ACC112 (cell line): ENCODE results near the gene B3GALT6.
A peak's percentile ranks its signal among the peaks of the same experiment; 100 is the strongest.

Experiments used
- H2AFZ ChIP-seq: fragments of 200-600 bp; sonication (generic); one replicate; pipeline ENCODE4 v1.6.0; 2017; ENCODE audit warnings: antibody characterized with exemption, low read length; ENCODE audit not compliant: unreplicated experiment
- H3K27ac ChIP-seq: fragments of 200-600 bp; sonication (generic); 2 replicates; pipeline ENCODE4 v1.5.1; 2014; ENCODE audit warnings: low read depth, mild to moderate bottlenecking, antibody characterized with exemption, low read length, moderate library complexity
- H3K27me3 ChIP-seq: fragments of 200-600 bp; sonication (generic); 2 replicates; pipeline ENCODE4 v1.6.1; 2014; ENCODE audit warnings: mild to moderate bottlenecking, antibody characterized with exemption, low read length, moderate library complexity, mixed read lengths; ENCODE audit not compliant: insufficient read depth
- H3K36me3 ChIP-seq: fragments of 200-600 bp; sonication (generic); 2 replicates; pipeline ENCODE4 v1.6.1; 2016; ENCODE audit warnings: mild to moderate bottlenecking, antibody characterized with exemption, low read length, moderate library complexity, mixed read lengths; ENCODE audit not compliant: insufficient read depth
- H3K4me1 ChIP-seq: fragments of 200-600 bp; sonication (generic); one replicate; pipeline ENCODE4 v1.6.1; 2016; ENCODE audit warnings: low read length, mixed read lengths; ENCODE audit not compliant: insufficient read depth, unreplicated experiment, control insufficient read depth
- H3K4me3 ChIP-seq: fragments of 200-600 bp; sonication (generic); 2 replicates; pipeline ENCODE4 v1.5.1; 2014; ENCODE audit warnings: mild to moderate bottlenecking, low read depth, low read length
- H3K79me2 ChIP-seq: fragments of 200-600 bp; sonication (generic); one replicate; pipeline ENCODE4 v1.6.0; 2016; ENCODE audit warnings: low read length; ENCODE audit not compliant: control insufficient read depth, unreplicated experiment, insufficient read depth

Gene B3GALT6

DNA sequence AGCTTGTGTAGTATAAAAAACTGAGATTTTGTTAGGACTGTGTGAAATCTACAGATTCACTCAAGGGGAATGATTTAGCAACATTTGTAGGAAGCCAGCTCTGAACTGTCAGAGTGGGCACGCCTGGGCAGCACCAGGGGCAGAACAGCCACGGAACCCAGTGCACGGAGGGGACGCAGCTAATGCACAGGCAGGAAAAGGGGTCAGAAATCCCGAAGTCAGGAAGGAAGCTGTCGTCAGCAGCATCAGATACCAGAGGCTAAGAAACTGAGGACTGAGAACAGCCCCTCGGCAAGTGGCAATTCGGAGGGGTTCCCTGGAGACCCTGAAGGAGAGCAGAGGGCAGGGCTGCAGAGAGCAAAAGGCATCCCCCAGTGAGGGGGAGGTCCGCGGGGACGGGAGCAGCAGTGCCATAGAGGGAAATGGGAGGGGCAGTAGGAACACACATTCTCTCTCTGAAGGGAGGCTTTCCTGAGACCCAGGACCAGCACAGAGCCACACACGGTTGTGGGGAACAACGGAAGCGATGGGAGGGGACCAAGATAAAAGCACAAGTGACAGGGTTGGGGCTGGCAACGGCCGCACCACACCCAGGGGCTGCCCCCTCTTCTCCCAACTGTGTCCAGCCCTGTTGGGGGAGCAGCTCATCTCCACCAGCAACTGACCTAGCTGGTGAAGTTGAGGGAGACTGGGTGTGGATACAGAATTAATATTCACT, 29.0 kb downstream of the B3GALT6 start:
- peaks cover 25% of the 10 kb centered on the region for H3K79me2 ChIP-seq
- no peak overlapping the region for H3K4me3 ChIP-seq
- peaks cover 17% of the 10 kb centered on the region for H3K36me3 ChIP-seq
- H3K27me3 ChIP-seq, result no peaks in the 10 kb centered on the region
- peaks cover 20% of the 10 kb centered on the region for H3K4me1 ChIP-seq
- no peak overlapping the region for H3K27ac ChIP-seq
- H2AFZ ChIP-seq, result no peak overlapping the region

DNA sequence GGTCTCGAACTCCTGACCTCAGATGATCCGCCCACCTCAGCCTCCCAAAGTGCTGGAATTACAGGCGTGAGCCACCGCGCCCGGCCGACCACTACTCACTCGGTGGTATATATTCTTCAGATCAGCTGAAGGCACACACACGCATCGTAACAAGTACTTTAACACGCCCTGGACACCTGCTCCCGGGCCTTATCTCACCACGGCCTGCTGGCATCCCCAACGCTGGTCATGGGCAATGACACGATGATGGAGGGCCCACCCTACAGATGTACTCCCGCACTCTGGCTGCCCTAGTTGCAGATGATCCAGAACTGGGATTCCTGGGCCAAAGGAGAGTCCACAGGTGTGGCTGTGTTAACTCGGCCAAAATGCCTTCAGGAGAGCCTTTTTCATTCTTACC, 30.0 kb downstream of the B3GALT6 start:
- no peak overlapping the region for H2AFZ ChIP-seq
- peaks cover 26% of the 10 kb centered on the region for H3K79me2 ChIP-seq
- no peak overlapping the region for H3K27ac ChIP-seq
- peaks cover 23% of the 10 kb centered on the region for H3K4me1 ChIP-seq
- H3K27me3 ChIP-seq, result no peaks in the 10 kb centered on the region
- no peak overlapping the region for H3K4me3 ChIP-seq
- peaks cover 17% of the 10 kb centered on the region for H3K36me3 ChIP-seq

DNA sequence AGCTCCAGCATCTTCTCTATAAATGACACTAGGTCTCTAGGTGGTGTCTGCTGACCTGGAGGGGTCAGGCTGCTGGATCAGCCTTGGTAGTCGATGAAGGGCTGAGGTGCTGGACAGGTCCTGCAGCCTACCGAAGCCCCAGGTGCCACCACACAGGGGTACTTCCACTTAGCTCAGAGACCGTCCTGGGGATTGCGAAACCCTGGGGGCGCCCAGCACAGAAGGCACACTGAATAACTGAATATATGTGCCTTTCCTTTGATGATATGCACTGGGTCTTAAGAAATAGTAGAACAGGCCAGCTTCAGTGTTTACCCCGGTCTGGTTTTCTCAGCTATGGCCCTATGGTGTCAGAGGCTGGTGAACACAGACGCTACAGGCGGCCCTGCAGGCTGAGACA, 30.7 kb downstream of the B3GALT6 start:
- Histone ChIP-seq H3K36me3 (peaks cover 17% of the 10 kb centered on the region), H3K4me1 (peaks cover 23% of the 10 kb centered on the region), H3K27ac (peak overlapping the region; percentile 15; the same call in 1 of the 2 replicates)

DNA sequence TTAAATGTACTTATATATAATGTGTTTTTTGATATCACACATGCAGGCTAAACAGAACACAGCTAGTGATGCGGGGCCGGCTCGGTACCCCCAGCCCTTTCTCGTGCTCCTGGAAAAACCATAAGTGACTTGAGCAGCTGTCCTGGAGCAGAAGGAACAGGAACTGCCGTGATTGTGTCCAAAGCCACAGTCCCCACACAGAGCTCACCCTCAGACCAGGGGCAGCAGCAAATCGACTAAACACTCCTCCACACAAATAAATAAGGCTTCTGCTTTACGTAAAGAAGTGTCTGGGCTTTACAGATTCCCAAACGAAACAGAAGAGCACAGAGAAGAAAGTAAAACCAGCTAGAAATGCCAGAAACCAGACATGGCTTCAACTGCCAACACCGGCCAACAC, 32.0 kb downstream of the B3GALT6 start:
- no peak overlapping the region for H2AFZ ChIP-seq
- peaks cover 45% of the 10 kb centered on the region for H3K79me2 ChIP-seq

More for the DNA sequence above, 30.7 kb downstream of the B3GALT6 start:
- Histone ChIP-seq H3K27me3 (no peaks in the 10 kb centered on the region), H2AFZ (no peak overlapping the region), H3K4me3 (no peak overlapping the region), H3K79me2 (peaks cover 33% of the 10 kb centered on the region)

DNA sequence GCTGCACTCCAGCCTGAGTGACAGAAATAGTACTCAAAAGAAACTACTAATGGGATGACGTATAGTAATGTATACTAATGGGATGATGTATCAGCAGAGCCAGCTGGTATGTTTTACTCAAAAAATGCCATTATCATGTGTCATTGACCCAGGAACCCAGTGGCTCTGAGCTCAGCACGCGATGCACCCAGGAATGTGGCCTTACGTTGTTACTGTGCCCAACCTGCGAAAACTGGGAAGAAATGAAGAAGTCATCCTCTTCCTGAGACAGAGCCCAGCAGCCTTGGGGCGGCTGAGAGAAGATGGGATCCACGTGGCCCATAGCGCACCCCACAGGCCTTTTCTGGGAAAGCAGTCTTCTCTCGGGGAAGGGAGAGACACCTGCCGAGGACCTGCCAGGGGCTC, 32.8 kb downstream of the B3GALT6 start:
- Histone ChIP-seq H3K27me3 (no peaks in the 10 kb centered on the region), H3K4me1 (peaks cover 22% of the 10 kb centered on the region), H3K27ac (peak overlapping the region; percentile 92), H3K36me3 (peaks cover 13% of the 10 kb centered on the region), H2AFZ (no peak overlapping the region), H3K4me3 (0 out of 2 replicates have a peak overlapping the region, but pooled peaks have one; percentile 2), H3K79me2 (peaks cover 47% of the 10 kb centered on the region)

More for the DNA sequence above, 32.0 kb downstream of the B3GALT6 start:
- no peak overlapping the region for H3K4me3 ChIP-seq
- peaks cover 20% of the 10 kb centered on the region for H3K4me1 ChIP-seq
- H3K27ac ChIP-seq, result peak overlapping the region; percentile 92
- no peaks in the 10 kb centered on the region for H3K27me3 ChIP-seq
- H3K36me3 ChIP-seq, result peaks cover 17% of the 10 kb centered on the region

DNA sequence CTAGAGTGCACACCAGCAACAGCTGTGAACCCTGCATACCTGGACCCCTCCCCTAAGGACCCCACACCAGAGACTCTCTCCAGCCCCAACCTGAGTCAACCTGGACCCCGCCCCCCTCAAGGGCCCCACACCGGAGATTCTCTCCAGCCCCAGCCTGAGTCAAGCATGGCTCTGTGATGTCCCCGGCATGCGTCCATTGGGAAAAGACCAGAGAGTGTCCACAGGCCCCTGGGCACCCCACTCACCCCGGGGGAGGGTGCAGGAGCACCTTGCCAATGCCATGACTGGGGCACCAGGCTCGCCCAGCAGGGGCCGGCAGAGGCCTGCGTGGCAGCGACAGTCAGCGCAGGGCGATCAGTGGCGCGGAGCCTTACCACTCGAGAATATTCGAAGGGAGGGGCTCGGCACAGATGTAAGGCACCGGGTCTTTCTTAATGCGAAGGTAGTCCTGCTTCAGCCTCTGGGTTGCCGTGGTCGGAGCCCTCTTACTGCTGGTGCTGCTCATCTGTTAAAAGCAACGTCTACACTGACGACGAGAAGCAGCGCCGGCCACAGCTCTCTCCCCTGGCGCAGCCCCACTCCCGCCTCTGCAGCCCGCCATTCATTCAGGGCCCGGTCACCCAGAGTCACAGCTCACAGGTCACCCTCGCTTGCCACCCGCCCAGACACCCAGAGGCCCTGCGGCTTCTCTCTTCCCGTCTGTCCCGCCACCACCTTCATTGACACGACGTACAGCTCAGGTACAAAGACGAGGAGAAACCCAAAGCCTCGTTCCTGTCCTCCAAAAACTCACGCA, 35.6 kb downstream of the B3GALT6 start:
- Histone ChIP-seq H3K27ac (peak overlapping the region; percentile 42; the same call in 1 of the 2 replicates), H3K79me2 (peaks cover 59% of the 10 kb centered on the region), H3K4me3 (no peak overlapping the region), H3K27me3 (no peaks in the 10 kb centered on the region), H3K4me1 (peaks cover 48% of the 10 kb centered on the region), H3K36me3 (0 out of 2 replicates have a peak, but pooled peaks cover 7% of the 10 kb centered on the region), H2AFZ (no peak overlapping the region)

DNA sequence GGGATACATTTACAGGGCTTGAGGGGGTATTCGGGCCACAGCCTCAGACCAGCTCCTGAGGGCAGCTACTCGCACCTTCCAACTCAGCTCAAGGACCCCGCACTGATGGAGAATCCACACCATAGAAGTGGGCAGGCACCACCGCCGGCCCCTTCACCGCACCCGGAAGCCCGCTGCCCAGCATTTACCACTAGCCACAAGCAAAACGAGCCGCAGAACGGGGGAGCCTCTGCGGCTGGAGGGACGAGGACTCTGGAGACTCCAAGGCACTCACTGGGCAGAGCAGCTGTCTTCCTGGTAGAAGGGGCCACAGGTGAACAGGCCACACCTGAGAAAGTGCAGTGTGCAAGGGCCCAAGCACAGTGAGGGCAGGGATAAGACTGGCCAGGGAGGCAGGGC, 36.2 kb downstream of the B3GALT6 start:
- H3K36me3 ChIP-seq, result 0 out of 2 replicates have a peak, but pooled peaks cover 2% of the 10 kb centered on the region
- peaks cover 62% of the 10 kb centered on the region for H3K79me2 ChIP-seq
- no peak overlapping the region for H3K27ac ChIP-seq

DNA sequence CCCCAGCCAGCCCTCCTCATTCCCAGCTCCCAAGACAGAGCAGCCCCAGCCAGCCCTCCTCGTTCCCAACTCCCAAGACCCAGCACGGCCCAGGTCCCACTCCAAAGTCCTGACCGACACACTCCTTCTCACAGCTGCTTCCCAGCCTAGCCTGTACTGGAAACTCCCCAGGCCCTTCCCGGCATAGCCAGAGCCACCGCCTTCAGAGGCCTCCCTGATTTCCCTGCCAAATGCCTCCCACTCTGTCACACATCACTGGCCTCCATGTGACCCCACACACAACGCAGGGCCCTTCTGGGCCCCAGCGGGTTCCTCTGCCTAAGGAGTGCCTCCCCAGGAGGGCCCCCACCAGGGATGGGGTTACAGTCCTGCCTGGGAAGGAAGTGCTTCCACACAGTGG, 38.8 kb downstream of the B3GALT6 start:
- peak overlapping the region; percentile 51 for H3K27ac ChIP-seq
- H3K27me3 ChIP-seq, result no peaks in the 10 kb centered on the region
- H3K79me2 ChIP-seq, result peaks cover 61% of the 10 kb centered on the region
- H3K4me3 ChIP-seq, result peak overlapping the region; percentile 59
- H3K4me1 ChIP-seq, result peaks cover 33% of the 10 kb centered on the region
- no peak overlapping the region for H2AFZ ChIP-seq
- no peaks in the 10 kb centered on the region for H3K36me3 ChIP-seq

More for the DNA sequence above, 36.2 kb downstream of the B3GALT6 start:
- Histone ChIP-seq H3K4me1 (peaks cover 48% of the 10 kb centered on the region), H3K27me3 (no peaks in the 10 kb centered on the region), H2AFZ (no peak overlapping the region), H3K4me3 (no peak overlapping the region)

DNA sequence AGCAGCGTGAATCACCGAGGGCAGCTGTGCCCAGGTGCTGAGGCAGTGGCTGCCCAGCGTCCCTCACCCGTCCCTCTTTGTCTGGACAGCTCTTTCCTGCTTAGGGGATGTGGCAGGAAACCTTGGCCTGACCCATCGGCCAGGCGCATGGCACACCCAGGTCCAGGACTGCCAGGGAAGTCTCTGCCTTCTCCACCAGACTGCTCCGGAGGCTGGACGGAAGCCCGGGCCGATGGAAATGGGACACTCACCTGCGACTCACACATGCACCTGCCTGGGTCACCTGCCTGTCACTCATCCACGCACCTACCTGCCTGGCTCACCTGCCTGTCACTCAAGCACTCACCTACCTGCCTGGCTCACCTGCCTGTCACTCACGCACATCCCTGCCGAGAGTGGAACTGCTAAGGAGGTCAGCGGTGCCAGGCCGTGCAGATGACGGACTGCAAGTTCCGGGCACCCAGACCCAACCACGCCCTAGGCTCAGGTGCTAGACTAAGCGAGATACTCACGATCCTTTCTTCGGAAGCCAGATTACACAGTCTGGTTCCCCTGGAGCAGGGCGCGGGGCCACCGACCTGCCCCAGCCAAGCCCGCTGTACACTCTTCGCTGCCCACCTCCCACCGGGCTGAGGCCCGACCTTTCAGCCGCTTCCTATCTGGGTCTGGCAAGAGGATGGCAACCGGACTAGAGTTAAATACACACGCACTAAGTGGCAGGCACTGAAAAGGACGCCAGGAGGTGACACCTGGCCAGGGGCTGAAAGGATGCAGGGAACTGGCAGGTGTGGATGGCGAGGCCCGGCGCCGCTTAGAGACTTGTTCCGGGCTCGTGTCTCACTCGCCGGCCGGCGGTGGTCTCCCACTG, 40.5 kb downstream of the B3GALT6 start:
- no peak overlapping the region for H2AFZ ChIP-seq
- peak overlapping the region; percentile 72 for H3K27ac ChIP-seq
- peak overlapping the region; percentile 83 for H3K4me3 ChIP-seq
- H3K79me2 ChIP-seq, result peaks cover 54% of the 10 kb centered on the region
- no peaks in the 10 kb centered on the region for H3K36me3 ChIP-seq
- H3K4me1 ChIP-seq, result peaks cover 28% of the 10 kb centered on the region
- no peaks in the 10 kb centered on the region for H3K27me3 ChIP-seq

DNA sequence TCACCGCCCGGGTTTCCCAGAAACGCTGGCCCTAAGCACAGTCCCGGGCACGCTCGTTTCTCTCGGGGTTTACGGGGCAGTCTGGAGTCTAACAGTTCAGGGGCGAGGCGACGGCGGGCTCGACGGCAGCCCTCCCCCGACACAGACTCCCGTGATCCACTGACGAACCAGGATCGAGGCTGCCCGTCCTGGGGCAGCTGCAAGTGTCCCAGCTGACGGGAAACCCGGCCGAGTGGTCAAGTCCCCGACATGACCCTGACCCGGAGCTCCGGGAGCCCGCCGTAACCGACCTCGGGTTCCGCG, 41.1 kb downstream of the B3GALT6 start:
- Histone ChIP-seq H3K27me3 (no peaks in the 10 kb centered on the region), H3K4me1 (peaks cover 28% of the 10 kb centered on the region), H3K79me2 (peaks cover 49% of the 10 kb centered on the region), H2AFZ (peak overlapping the region; percentile 56), H3K36me3 (no peaks in the 10 kb centered on the region), H3K27ac (peak overlapping the region; percentile 72), H3K4me3 (peak overlapping the region; percentile 83)
